Heart left ventricle (tissue), 16 donors: Measurements from ENCODE around the gene MYH14. TPM values are rescaled to one million over a fixed set of nuclear protein-coding genes. Genes with fewer than 3 reads are reported as not detected.
"Not testable (repeated sequence)": the region's sequence is repeated elsewhere in the genome, so short reads cannot be mapped to it uniquely, and the experiment has no call there.

Experiments
- ATAC-seq, 4 donors: fragments of 200-7000 bp; cut with Tn5 transposase; one replicate each; pipeline ENCODE4 v1.9.1; 2020 to 2022; ENCODE audit warnings: moderate library complexity in 4 of 4, mild to moderate bottlenecking in 3 of 4, moderate number of reproducible peaks in 1 of 4
- DNase-seq, 5 donors: peaks; one replicate each; pipeline ENCODE4 v3.0.0-alpha.2; 2020
- H3K27ac ChIP-seq, 12 donors: fragments of 200-600 bp; sonication (generic) in 4 of 12; one replicate each; pipeline versions ENCODE4 v1.5.0 to v1.8.0; 2016 to 2022; ENCODE audit warnings: mild to moderate bottlenecking in 2 of 12
- H3K27me3 ChIP-seq, 9 donors: fragments of 200-600 bp; sonication (generic) in 2 of 9; one replicate each; pipeline versions ENCODE4 v1.5.1 to v1.8.0; 2016 to 2022; ENCODE audit warnings: mild to moderate bottlenecking in 3 of 9
- H3K36me3 ChIP-seq, 9 donors: fragments of 200-600 bp; sonication (generic) in 2 of 9; one replicate each; pipeline versions ENCODE4 v1.5.0 to v1.8.0; 2018 to 2022; ENCODE audit warnings: mild to moderate bottlenecking in 2 of 9
- H3K4me1 ChIP-seq, 12 donors: fragments of 200-600 bp; sonication (generic) in 4 of 12; one replicate each; pipeline versions ENCODE4 v1.5.0 to v1.8.0; 2016 to 2022; ENCODE audit warnings: mild to moderate bottlenecking in 3 of 12
- H3K4me3 ChIP-seq, 12 donors: fragments of 200-600 bp; sonication (generic) in 4 of 12; one replicate each; pipeline versions ENCODE4 v1.5.0 to v1.8.0; 2017 to 2022; ENCODE audit warnings: mild to moderate bottlenecking in 9 of 12, moderate library complexity in 4 of 12
- H3K9me3 ChIP-seq, 12 donors: fragments of 200-600 bp; sonication (generic) in 4 of 12; one replicate each; pipeline versions ENCODE4 v1.5.0 to v1.8.0; 2016 to 2022; ENCODE audit warnings: mild to moderate bottlenecking in 1 of 12
- POLR2A ChIP-seq, 2 donors: fragments of 450-650 bp; IDR thresholded peaks; one replicate each; pipeline ENCODE4 v1.6.1; 2017; ENCODE audit warnings: antibody characterized with exemption in 2 of 2, mild to moderate bottlenecking in 2 of 2, moderate library complexity in 2 of 2
- WGBS, 4 donors: extraction: QIAGEN DNeasy Blood & Tissue Kit in 2 of 4; methylation state at CpG; one replicate each; pipeline versions ENCODE4 v1.1.5 to v1.1.7; 2013 to 2018; 5-methylcytosine and 5-hydroxymethylcytosine counted together
- intact Hi-C, 10 donors: fragments of 100-400 bp; cut with DNase I; formaldehyde crosslinking; loops; one replicate each; pipeline versions ENCODE4 v1.11.1 to v1.14.2; 2022
- polyA plus RNA-seq, 2 donors: library from polyadenylated mRNA; stranded (reverse); fragments of 200-250 nt; gene quantifications; one replicate each; pipeline ENCODE4 v1.2.3, GENCODE V29; 2013
- total RNA-seq, 9 donors: library from RNA; depleted of rRNA in 2 of 9; stranded (reverse); fragments of >200 nt in 2 of 9; fragmentation: NEBNext Ultra II Directional in 3 of 9; extraction: Animal tissue kit (Norgen Biotek cat#: 25700) in 3 of 9; gene quantifications; one replicate each; pipeline versions ENCODE4 v1.1.0 to v1.2.4, GENCODE V29; 2016 to 2023
- TF ChIP-seq, protein P1 (sequence below), 12 donors: fragments of 200-600 bp; sonication (generic) in 4 of 12; IDR thresholded peaks; one replicate each; pipeline versions ENCODE4 v1.5.0 to v1.8.0; 2018 to 2022; ENCODE audit warnings: antibody characterized with exemption in 12 of 12, mild to moderate bottlenecking in 5 of 12
- donor health status: ischemic (EF 13 %, LVEDD 7.1; RV severe dilation, severe dysfunction).
- donor health status: healthy with polysubstance abuse.
- donor health status: DM: no; HTN: yes; CAD: no.
- donor health status: DM: no; HTN: no; CAD: no.
- donor health status: ischemic (EF 25% LVEDD 6.9; RV normal size, moderate dysfunction).
- donor health status: ischemic (EF 25% LVEDD 5.7; RV mildly dilated, moderate dysfunction).
- donor health status: healthy.
- donor health status: DM: yes; HTN: yes; CAD: no.
- donor health status: ischemic (EF 35%, LVEDD 5.7; RV mildly dilated, moderate dysfunction).
- donor health status: nonischemic (EF 11% LVEDD 7.7; RV severe dilation, severe dysfunction).
- donor health status: DM: yes; HTN: yes; CAD: no.
- donor health status: PGD.
- donor health status: ischemic (EF 29% LVEDD 5.4; RV normal size, mild dysfunction).
- donor health status: nonischemic (EF 23%, LVEDD 6.1; RV moderate dilation, normal function).

MYH14 gene
- total and polyA plus RNA-seq, 11 donors, result 45.8 to 132 (median 90.5) TPM

GRCh38 chr19:50232600-50232999 lies 29.2 kb downstream of the MYH14 start:
- ATAC-seq (no peak), DNase-seq (no peak)
- Histone ChIP-seq H3K27me3 (no peaks in the 10 kb centered on the region), H3K4me3 (no peak overlapping the region), H3K9me3 (no peaks in the 10 kb centered on the region), H3K27ac (no peak overlapping the region), H3K36me3 (peaks cover 0 to 2% (median 0%) of the 10 kb centered on the region in 9 donors), H3K4me1 (peaks cover 0 to 21% (median 4%) of the 10 kb centered on the region in 12 donors)
- TF ChIP-seq, protein P1, sequence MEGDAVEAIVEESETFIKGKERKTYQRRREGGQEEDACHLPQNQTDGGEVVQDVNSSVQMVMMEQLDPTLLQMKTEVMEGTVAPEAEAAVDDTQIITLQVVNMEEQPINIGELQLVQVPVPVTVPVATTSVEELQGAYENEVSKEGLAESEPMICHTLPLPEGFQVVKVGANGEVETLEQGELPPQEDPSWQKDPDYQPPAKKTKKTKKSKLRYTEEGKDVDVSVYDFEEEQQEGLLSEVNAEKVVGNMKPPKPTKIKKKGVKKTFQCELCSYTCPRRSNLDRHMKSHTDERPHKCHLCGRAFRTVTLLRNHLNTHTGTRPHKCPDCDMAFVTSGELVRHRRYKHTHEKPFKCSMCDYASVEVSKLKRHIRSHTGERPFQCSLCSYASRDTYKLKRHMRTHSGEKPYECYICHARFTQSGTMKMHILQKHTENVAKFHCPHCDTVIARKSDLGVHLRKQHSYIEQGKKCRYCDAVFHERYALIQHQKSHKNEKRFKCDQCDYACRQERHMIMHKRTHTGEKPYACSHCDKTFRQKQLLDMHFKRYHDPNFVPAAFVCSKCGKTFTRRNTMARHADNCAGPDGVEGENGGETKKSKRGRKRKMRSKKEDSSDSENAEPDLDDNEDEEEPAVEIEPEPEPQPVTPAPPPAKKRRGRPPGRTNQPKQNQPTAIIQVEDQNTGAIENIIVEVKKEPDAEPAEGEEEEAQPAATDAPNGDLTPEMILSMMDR (IDR thresholded peaks at IDR 0.05), result no peak
- TF ChIP-seq POLR2A (IDR thresholded peaks at IDR 0.05), result no peak
- intact Hi-C loops, result loop anchor here in 2 of 10 donors (5.0 kb wide), 1 partner anchor 35 kb away; no protein-coding TSS in a partner anchor
- 64 to 75% (median 71%) methylated on average over 3 of the region's 3 CpGs for WGBS, 4 donors

GRCh38 chr19:50233308-50233910 lies 30.0 kb downstream of the MYH14 start:
- WGBS, 4 donors, result 79 to 83% (median 82%) methylated on average over 20 to 23 of the region's 23 CpGs
- ATAC-seq (no peak), DNase-seq (no peak)
- intact Hi-C loops, result loop anchor here in 2 of 10 donors (5.0 kb wide), 1 partner anchor 36 kb away; no protein-coding TSS in a partner anchor
- Histone ChIP-seq H3K4me3 (no peak overlapping the region), H3K4me1 (peaks cover 0 to 26% (median 4%) of the 10 kb centered on the region in 12 donors), H3K27me3 (no peaks in the 10 kb centered on the region), H3K27ac (peak overlapping the region in 9 of 12 donors; percentile 71 to 88 (median 83)), H3K9me3 (no peaks in the 10 kb centered on the region), H3K36me3 (peaks cover 0 to 2% (median 0%) of the 10 kb centered on the region in 9 donors)
- no peak for TF ChIP-seq POLR2A (IDR thresholded peaks at IDR 0.05)
- TF ChIP-seq, protein P1 (IDR thresholded peaks at IDR 0.05), result no peak

DNA sequence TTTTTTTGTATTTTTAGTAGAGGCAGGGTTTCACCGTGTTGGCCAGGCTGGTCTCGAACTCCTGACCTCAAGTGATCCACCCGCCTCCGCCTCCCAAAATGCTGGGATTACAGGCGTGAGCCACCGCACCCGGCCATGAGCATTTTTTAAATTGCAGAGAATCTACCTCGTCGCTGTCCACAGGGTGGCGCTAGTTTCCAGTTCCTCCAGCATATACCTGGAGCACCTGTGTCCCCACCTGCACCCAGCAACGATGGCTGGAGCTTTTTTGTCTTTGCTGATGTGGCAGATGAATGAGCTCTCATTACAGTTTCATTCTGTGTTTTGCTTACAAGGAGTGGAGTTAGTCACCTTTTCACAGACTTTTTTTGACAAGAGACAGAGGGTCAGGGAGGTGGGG lies 34.1 kb downstream of the MYH14 start:
- ATAC-seq, H3K9me3 ChIP-seq, DNase-seq, H3K4me3 ChIP-seq, H3K27ac ChIP-seq, intact Hi-C loops, H3K27me3 ChIP-seq, H3K36me3 ChIP-seq: not testable (repeated sequence)
- TF ChIP-seq, protein P1 (IDR thresholded peaks at IDR 0.05), result peak in 3 of 12 donors; percentile 7 to 9 (median 8)
- peaks cover 0 to 26% (median 4%) of the 10 kb centered on the region in 12 donors for H3K4me1 ChIP-seq
- 36 to 46% (median 41%) methylated on average over 11 of the region's 11 CpGs for WGBS, 4 donors

- Histone ChIP-seq H3K4me3 (no peak overlapping the region), H3K36me3 (peaks cover 0 to 2% (median 0%) of the 10 kb centered on the region in 9 donors), H3K9me3 (no peaks in the 10 kb centered on the region), H3K4me1 (peaks cover 0 to 26% (median 4%) of the 10 kb centered on the region in 12 donors), H3K27ac (no peak overlapping the region), H3K27me3 (no peaks in the 10 kb centered on the region)
- 39 to 67% (median 62%) methylated on average over 4 of the region's 4 CpGs for WGBS, 4 donors
- ATAC-seq (peak; percentile 25 to 42 (median 32)), DNase-seq (peak in 2 of 5 donors; percentile 38 to 58)
- TF ChIP-seq, protein P1 (IDR thresholded peaks at IDR 0.05), result no peak
- TF ChIP-seq POLR2A (IDR thresholded peaks at IDR 0.05), result no peak
- intact Hi-C loops, result no loop called here
Measured at GRCh38 chr19:50238043-50238442, 34.6 kb downstream of the MYH14 start.
